ENCODE data around the gene FBXL16.
"Not testable (repeated sequence)": the region's sequence is repeated elsewhere in the genome, so short reads cannot be mapped to it uniquely, and the experiment has no call there.

FBXL16 gene

GRCh38 chr16:705431-706188, at the start of gene FBXL16:
Gene FBXL16, minus strand, starts transcription at chr16:705801. Its CDS starts 8,396 bp downstream, at chr16:697405.
- DNase-seq: peak in 2 of 3 donors; percentile 15 to 21

- DNase-seq: peak; percentile 61 to 73 (median 72)
These were observed 49.1 kb upstream of the FBXL16 start for GRCh38 chr16:754656-755055.

GRCh38 chr16:754121-754607, 48.6 kb upstream of the FBXL16 start:
- not testable (repeated sequence) for DNase-seq

GRCh38 chr16:752007-752312, 46.4 kb upstream of the FBXL16 start:
- no peak for DNase-seq

GRCh38 chr16:751152-752006, 45.8 kb upstream of the FBXL16 start:
- DNase-seq: no peak

GRCh38 chr16:750485-750884, 44.9 kb upstream of the FBXL16 start:
- no peak for DNase-seq

- no peak for DNase-seq
These were observed 43.4 kb upstream of the FBXL16 start for GRCh38 chr16:749010-749409.

- DNase-seq: no peak
These were observed 42.6 kb upstream of the FBXL16 start for GRCh38 chr16:747978-748746.

GRCh38 chr16:746637-747036, 41.0 kb upstream of the FBXL16 start:
- no peak for DNase-seq

GRCh38 chr16:745739-746138, 40.1 kb upstream of the FBXL16 start:
- no peak for DNase-seq

- DNase-seq: no peak
These were observed 38.3 kb upstream of the FBXL16 start for GRCh38 chr16:743794-744500.

- DNase-seq: not testable (repeated sequence)
These were observed 37.3 kb upstream of the FBXL16 start for GRCh38 chr16:742894-743293.

- DNase-seq: no peak
These were observed 36.5 kb upstream of the FBXL16 start for GRCh38 chr16:741986-742629.

- peak; percentile 92 to 96 (median 95) for DNase-seq
These were observed 35.3 kb upstream of the FBXL16 start, which contains the start of gene CIAO3 for GRCh38 chr16:740764-741505. Gene CIAO3, minus strand, starts transcription at chr16:740997. Its CDS starts 12 bp downstream, at chr16:740985.

- DNase-seq: peak in 2 of 3 donors; percentile 38 to 48
These were observed 34.8 kb upstream of the FBXL16 start for GRCh38 chr16:740459-740763.

- DNase-seq: no peak
These were observed 34.2 kb upstream of the FBXL16 start for GRCh38 chr16:739560-740458.

- no peak for DNase-seq
These were observed 31.4 kb upstream of the FBXL16 start for GRCh38 chr16:736936-737481.

- DNase-seq: no peak
These were observed 30.4 kb upstream of the FBXL16 start for GRCh38 chr16:735982-736453.

- DNase-seq: no peak
These were observed 29.6 kb upstream of the FBXL16 start for GRCh38 chr16:734981-735881.
